Suprapubic skin (tissue), 4 donors: ENCODE results near the gene UBAC1. TPM values are rescaled to one million over a fixed set of nuclear protein-coding genes. Genes with fewer than 3 reads are reported as not detected.
A peak's percentile ranks its signal among the peaks of the same experiment; 100 is the strongest.

Experiments
- DNase-seq, 2 donors: peaks; one replicate each; pipeline ENCODE4 v3.0.0-alpha.2; 2019; ENCODE audit warnings: low spot score in 2 of 2
- H3K27ac ChIP-seq: fragments of 200-600 bp; sonication (generic); one replicate; pipeline ENCODE4 v1.5.1; 2019
- H3K27me3 ChIP-seq: fragments of 200-600 bp; sonication (generic); one replicate; pipeline ENCODE4 v1.5.1; 2019
- H3K36me3 ChIP-seq: fragments of 200-600 bp; sonication (generic); one replicate; pipeline ENCODE4 v1.5.1; 2019
- H3K4me1 ChIP-seq: fragments of 200-600 bp; sonication (generic); one replicate; pipeline ENCODE4 v1.5.1; 2019
- H3K4me3 ChIP-seq: fragments of 200-600 bp; sonication (generic); one replicate; pipeline ENCODE4 v1.5.1; 2019; ENCODE audit warnings: mild to moderate bottlenecking
- H3K9me3 ChIP-seq: fragments of 200-600 bp; sonication (generic); one replicate; pipeline ENCODE4 v1.5.1; 2019
- EP300 ChIP-seq: sonication (generic); formaldehyde crosslinking; IDR thresholded peaks from one replicate; pipeline ENCODE4 v1.6.1; 2017; ENCODE audit warnings: antibody characterized with exemption
- POLR2A ChIP-seq, 2 donors: fragments of 450-650 bp; IDR thresholded peaks; one replicate each; pipeline ENCODE4 v1.6.1; 2017; ENCODE audit warnings: antibody characterized with exemption in 2 of 2, mild to moderate bottlenecking in 2 of 2, moderate library complexity in 2 of 2
- POLR2AphosphoS5 ChIP-seq, 3 donors: sonication (generic); formaldehyde crosslinking; IDR thresholded peaks; one replicate each; pipeline ENCODE4 v1.6.1; 2017; ENCODE audit warnings: antibody characterized with exemption in 3 of 3
- WGBS: methylation state at CpG from one replicate; pipeline ENCODE4 v1.1.5; 2018; 5-methylcytosine and 5-hydroxymethylcytosine counted together
- total RNA-seq, 4 donors: library from RNA; depleted of rRNA; stranded (reverse); fragments of >200 nt; gene quantifications; one replicate each; pipeline ENCODE4 v1.1.0, GENCODE V29; 2016
- TF ChIP-seq, protein P1 (sequence below), 2 donors: fragments of 200-600 bp in 1 of 2; fragments of 450-650 bp in 1 of 2; sonication (generic) in 1 of 2; IDR thresholded peaks; one replicate each; pipeline ENCODE4 v1.5.1; 2016 to 2019; ENCODE audit warnings: antibody characterized with exemption in 2 of 2, mild to moderate bottlenecking in 1 of 2, moderate library complexity in 1 of 2

UBAC1 gene
- total RNA-seq, 4 donors from 2014 or later = 68.2 to 94.5 (median 83.8) TPM

DNA sequence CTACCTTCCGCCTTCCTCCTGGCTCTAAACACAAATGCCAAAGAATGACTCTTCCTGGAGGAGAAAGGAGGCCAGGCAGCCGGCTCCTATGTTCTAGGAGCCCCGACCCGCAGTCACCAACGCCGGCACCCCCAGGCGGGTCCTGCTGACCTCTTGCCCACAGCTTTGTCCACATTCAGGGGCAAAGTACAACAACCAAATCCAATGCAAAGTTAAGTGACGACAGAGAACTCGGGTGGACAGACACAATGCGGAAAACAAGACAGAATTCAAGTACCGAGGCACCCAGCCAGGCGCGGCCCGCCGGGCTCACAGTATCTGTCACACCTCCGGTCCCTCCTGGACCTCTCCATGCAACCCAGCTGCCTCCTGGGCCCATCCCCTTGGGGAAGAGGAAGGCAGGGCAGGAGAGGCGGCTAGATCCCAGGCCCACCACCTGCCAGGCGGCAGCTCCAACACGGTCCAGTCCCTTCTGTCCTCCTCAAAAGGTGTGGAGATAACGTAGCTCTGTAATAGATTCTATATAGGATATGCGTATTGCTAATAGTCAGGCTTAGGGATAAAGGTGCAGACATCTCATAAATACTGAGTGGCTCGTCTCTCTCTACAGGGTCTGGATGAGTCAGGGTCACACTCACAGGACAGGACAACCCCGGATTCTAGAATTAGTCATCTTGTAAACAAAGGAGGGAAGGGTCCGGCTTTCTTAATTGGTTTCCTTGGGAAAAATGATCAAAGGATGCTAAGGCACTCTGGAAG lies 46.9 kb upstream of the UBAC1 start:
- H3K9me3 ChIP-seq = no peaks in the 10 kb centered on the region
- no peaks in the 10 kb centered on the region for H3K27me3 ChIP-seq
- peaks cover 30% of the 10 kb centered on the region for H3K4me1 ChIP-seq
- peak overlapping the region; percentile 22 for H3K27ac ChIP-seq
- H3K4me3 ChIP-seq = no peak overlapping the region
- no peak for DNase-seq
- TF ChIP-seq, protein P1, sequence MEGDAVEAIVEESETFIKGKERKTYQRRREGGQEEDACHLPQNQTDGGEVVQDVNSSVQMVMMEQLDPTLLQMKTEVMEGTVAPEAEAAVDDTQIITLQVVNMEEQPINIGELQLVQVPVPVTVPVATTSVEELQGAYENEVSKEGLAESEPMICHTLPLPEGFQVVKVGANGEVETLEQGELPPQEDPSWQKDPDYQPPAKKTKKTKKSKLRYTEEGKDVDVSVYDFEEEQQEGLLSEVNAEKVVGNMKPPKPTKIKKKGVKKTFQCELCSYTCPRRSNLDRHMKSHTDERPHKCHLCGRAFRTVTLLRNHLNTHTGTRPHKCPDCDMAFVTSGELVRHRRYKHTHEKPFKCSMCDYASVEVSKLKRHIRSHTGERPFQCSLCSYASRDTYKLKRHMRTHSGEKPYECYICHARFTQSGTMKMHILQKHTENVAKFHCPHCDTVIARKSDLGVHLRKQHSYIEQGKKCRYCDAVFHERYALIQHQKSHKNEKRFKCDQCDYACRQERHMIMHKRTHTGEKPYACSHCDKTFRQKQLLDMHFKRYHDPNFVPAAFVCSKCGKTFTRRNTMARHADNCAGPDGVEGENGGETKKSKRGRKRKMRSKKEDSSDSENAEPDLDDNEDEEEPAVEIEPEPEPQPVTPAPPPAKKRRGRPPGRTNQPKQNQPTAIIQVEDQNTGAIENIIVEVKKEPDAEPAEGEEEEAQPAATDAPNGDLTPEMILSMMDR (IDR thresholded peaks at IDR 0.05) = no peak
- TF ChIP-seq EP300 = no peak
- no peak for TF ChIP-seq POLR2AphosphoS5 (IDR thresholded peaks at IDR 0.05)
- no peak for TF ChIP-seq POLR2A (IDR thresholded peaks at IDR 0.05)
- 85% methylated on average over 24 of the region's 24 CpGs for WGBS
- H3K36me3 ChIP-seq = peaks cover 35% of the 10 kb centered on the region

- H3K9me3 ChIP-seq = no peaks in the 10 kb centered on the region
- no peak for DNase-seq
- H3K27ac ChIP-seq = peak overlapping the region; percentile 22
- peaks cover 27% of the 10 kb centered on the region for H3K4me1 ChIP-seq
- TF ChIP-seq EP300 (no peak), POLR2A (IDR thresholded peaks at IDR 0.05) (no peak), POLR2AphosphoS5 (IDR thresholded peaks at IDR 0.05) (no peak)
- TF ChIP-seq, protein P1 (IDR thresholded peaks at IDR 0.05) = no peak
- 88% methylated on average over 35 of the region's 36 CpGs for WGBS
- H3K4me3 ChIP-seq = no peak overlapping the region
- H3K27me3 ChIP-seq = no peaks in the 10 kb centered on the region
- peaks cover 32% of the 10 kb centered on the region for H3K36me3 ChIP-seq
Observed at GRCh38 chr9:136007276-136007933, 46.2 kb upstream of the UBAC1 start.

- peaks cover 17% of the 10 kb centered on the region for H3K4me1 ChIP-seq
- no peak for TF ChIP-seq EP300
- no peak for TF ChIP-seq POLR2A (IDR thresholded peaks at IDR 0.05)
- TF ChIP-seq, protein P1 (IDR thresholded peaks at IDR 0.05) = no peak
- TF ChIP-seq POLR2AphosphoS5 (IDR thresholded peaks at IDR 0.05) = no peak
- no peak overlapping the region for H3K4me3 ChIP-seq
- no peak overlapping the region for H3K27ac ChIP-seq
- no peaks in the 10 kb centered on the region for H3K9me3 ChIP-seq
- no peak for DNase-seq
- H3K27me3 ChIP-seq = no peaks in the 10 kb centered on the region
- 71% methylated on average over 7 of the region's 7 CpGs for WGBS
- peaks cover 22% of the 10 kb centered on the region for H3K36me3 ChIP-seq
Observed at GRCh38 chr9:136006169-136006568, 45.0 kb upstream of the UBAC1 start.

DNA sequence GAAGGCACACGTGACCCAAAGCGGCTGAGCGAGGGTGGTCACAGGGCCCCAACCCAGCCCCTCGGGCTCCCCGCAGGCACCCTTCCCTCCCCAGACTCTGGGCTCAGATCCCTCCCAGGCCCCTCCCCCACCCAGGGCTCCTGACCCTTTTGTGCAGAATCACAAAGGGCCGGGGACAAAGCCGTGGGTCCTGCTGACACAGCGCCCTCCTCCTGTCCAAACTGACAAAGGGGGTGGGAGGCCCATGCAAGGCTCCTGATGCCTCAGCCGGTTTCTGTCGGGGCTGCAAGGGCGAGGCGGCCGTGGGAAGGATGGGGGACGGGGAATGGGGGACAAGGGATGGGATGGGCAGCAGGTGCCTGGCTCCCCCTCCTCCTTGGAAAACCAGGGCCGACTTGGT lies 43.5 kb upstream of the UBAC1 start:
- DNase-seq = no peak
- H3K36me3 ChIP-seq = peaks cover 11% of the 10 kb centered on the region
- no peak overlapping the region for H3K4me3 ChIP-seq
- no peaks in the 10 kb centered on the region for H3K9me3 ChIP-seq
- 86% methylated on average over 11 of the region's 15 CpGs for WGBS
- no peaks in the 10 kb centered on the region for H3K27me3 ChIP-seq
- no peak overlapping the region for H3K27ac ChIP-seq
- TF ChIP-seq, protein P1 (IDR thresholded peaks at IDR 0.05) = no peak
- no peak for TF ChIP-seq POLR2AphosphoS5 (IDR thresholded peaks at IDR 0.05)
- no peak for TF ChIP-seq EP300
- no peak for TF ChIP-seq POLR2A (IDR thresholded peaks at IDR 0.05)
- H3K4me1 ChIP-seq = peaks cover 17% of the 10 kb centered on the region

- Histone ChIP-seq H3K27ac (no peak overlapping the region), H3K27me3 (no peaks in the 10 kb centered on the region), H3K9me3 (no peaks in the 10 kb centered on the region), H3K36me3 (peaks cover 6% of the 10 kb centered on the region), H3K4me1 (peaks cover 17% of the 10 kb centered on the region), H3K4me3 (no peak overlapping the region)
- WGBS = 72% methylated on average over 9 of the region's 9 CpGs
- no peak for DNase-seq
- no peak for TF ChIP-seq EP300
- TF ChIP-seq, protein P1 (IDR thresholded peaks at IDR 0.05) = no peak
- TF ChIP-seq POLR2AphosphoS5 (IDR thresholded peaks at IDR 0.05) = no peak
- TF ChIP-seq POLR2A (IDR thresholded peaks at IDR 0.05) = no peak
Observed at GRCh38 chr9:136004219-136004618, 43.0 kb upstream of the UBAC1 start.
